Breast epithelium (tissue), 4 donors: ENCODE data around the gene SLC23A3. TPM values are rescaled to one million over a fixed set of nuclear protein-coding genes. Genes with fewer than 3 reads are reported as not detected.

Experiments used
- DNase-seq, 2 donors: peaks; one replicate each; pipeline ENCODE4 v3.0.0-alpha.2; 2019; ENCODE audit warnings: low spot score in 2 of 2
- H3K27ac ChIP-seq, 2 donors: fragments of 200-600 bp; sonication (generic) in 1 of 2; one replicate each; pipeline ENCODE4 v1.5.1; 2016 to 2019; ENCODE audit warnings: mild to moderate bottlenecking in 1 of 2
- H3K27me3 ChIP-seq, 2 donors: fragments of 200-600 bp; sonication (generic) in 1 of 2; one replicate each; pipeline versions ENCODE4 v1.5.1 to v1.6.0; 2017 to 2019; ENCODE audit warnings: control low read depth in 1 of 2, mild to moderate bottlenecking in 1 of 2
- H3K36me3 ChIP-seq: fragments of 200-600 bp; one replicate; pipeline ENCODE4 v1.5.1; 2019
- H3K4me1 ChIP-seq, 2 donors: fragments of 200-600 bp; sonication (generic); one replicate each; pipeline ENCODE4 v1.5.1; 2016 to 2019; ENCODE audit warnings: control low read depth in 1 of 2
- H3K4me3 ChIP-seq, 3 donors: fragments of 200-600 bp; sonication (generic); 1 replicate in 2 of 3; 2 replicates in 1 of 3; pipeline ENCODE4 v1.5.1; 2016 to 2019; ENCODE audit warnings: mild to moderate bottlenecking in 3 of 3, moderate library complexity in 2 of 3
- H3K9me3 ChIP-seq, 2 donors: fragments of 200-600 bp; sonication (generic) in 1 of 2; one replicate each; pipeline ENCODE4 v1.5.1; 2016 to 2019; ENCODE audit warnings: control low read depth in 1 of 2
- CTCF ChIP-seq, 3 donors: fragments of 450-650 bp; IDR thresholded peaks; one replicate each; pipeline ENCODE4 v1.5.1; 2016 to 2017; ENCODE audit warnings: antibody characterized with exemption in 3 of 3, mild to moderate bottlenecking in 3 of 3, moderate library complexity in 3 of 3
- POLR2A ChIP-seq: fragments of 450-650 bp; IDR thresholded peaks from one replicate; pipeline ENCODE4 v1.6.1; 2016; ENCODE audit warnings: antibody characterized with exemption, mild to moderate bottlenecking, moderate library complexity
- POLR2AphosphoS5 ChIP-seq, 3 donors: sonication (generic); formaldehyde crosslinking; IDR thresholded peaks; one replicate each; pipeline ENCODE4 v1.6.1; 2017; ENCODE audit warnings: antibody characterized with exemption in 3 of 3
- intact Hi-C: fragments of 100-400 bp; cut with DNase I; formaldehyde crosslinking; loops from one replicate; pipeline ENCODE4 v1.15.1; 2023; ENCODE audit warnings: low total_unique reads
- total RNA-seq, 3 donors: library from RNA; depleted of rRNA; stranded (reverse); fragments of >200 nt; gene quantifications; one replicate each; pipeline ENCODE4 v1.1.0, GENCODE V29; 2016

Gene SLC23A3
- total RNA-seq, 3 donors from 2014 or later, result 0.48 to 3.4 (median 2.0) TPM

GRCh38 chr2:219210886-219211362 is 41.1 kb upstream of the SLC23A3 start:
- no peak for TF ChIP-seq POLR2A
- TF ChIP-seq POLR2AphosphoS5 (IDR thresholded peaks at IDR 0.05), result no peak
- TF ChIP-seq CTCF (IDR thresholded peaks at IDR 0.05), result no peak
- intact Hi-C loops, result no loop called here

GRCh38 chr2:219210196-219210885 is 40.5 kb upstream of the SLC23A3 start:
- TF ChIP-seq POLR2AphosphoS5 (IDR thresholded peaks at IDR 0.05) (no peak), CTCF (IDR thresholded peaks at IDR 0.05) (no peak), POLR2A (no peak)
- intact Hi-C loops, result no loop called here
- Histone ChIP-seq H3K36me3 (no peaks in the 10 kb centered on the region), H3K4me1 (peaks cover 5 to 13% of the 10 kb centered on the region in 2 donors), H3K4me3 (no peak overlapping the region), H3K27me3 (no peaks in the 10 kb centered on the region), H3K9me3 (no peaks in the 10 kb centered on the region), H3K27ac (no peak overlapping the region)
- DNase-seq, result no peak

More at GRCh38 chr2:219210886-219211362, 41.1 kb upstream of the SLC23A3 start:
- peaks cover 5 to 13% of the 10 kb centered on the region in 2 donors for H3K4me1 ChIP-seq
- no peak overlapping the region for H3K27ac ChIP-seq
- no peaks in the 10 kb centered on the region for H3K27me3 ChIP-seq
- no peak overlapping the region for H3K4me3 ChIP-seq
- DNase-seq, result no peak
- H3K9me3 ChIP-seq, result no peaks in the 10 kb centered on the region
- no peaks in the 10 kb centered on the region for H3K36me3 ChIP-seq

- H3K9me3 ChIP-seq, result no peaks in the 10 kb centered on the region
- H3K27ac ChIP-seq, result peak overlapping the region; percentile 2 to 91
- H3K4me3 ChIP-seq, result no peak overlapping the region
- no peaks in the 10 kb centered on the region for H3K27me3 ChIP-seq
- H3K4me1 ChIP-seq, result peaks cover 5 to 13% of the 10 kb centered on the region in 2 donors
- H3K36me3 ChIP-seq, result no peaks in the 10 kb centered on the region
- DNase-seq, result no peak
- no peak for TF ChIP-seq CTCF (IDR thresholded peaks at IDR 0.05)
- intact Hi-C loops, result no loop called here
These were observed 39.7 kb upstream of the SLC23A3 start for GRCh38 chr2:219209236-219210195.

GRCh38 chr2:219207884-219208740 is 38.3 kb upstream of the SLC23A3 start:
- intact Hi-C loops, result no loop called here
- Histone ChIP-seq H3K4me1 (peaks cover 5 to 13% of the 10 kb centered on the region in 2 donors), H3K9me3 (no peaks in the 10 kb centered on the region), H3K27me3 (no peaks in the 10 kb centered on the region), H3K36me3 (no peaks in the 10 kb centered on the region), H3K27ac (peak overlapping the region; percentile 91 to 97), H3K4me3 (peak overlapping the region in 2 of 3 donors; percentile 70 to 71)
- TF ChIP-seq POLR2A (no peak), POLR2AphosphoS5 (IDR thresholded peaks at IDR 0.05) (no peak), CTCF (IDR thresholded peaks at IDR 0.05) (no peak)
- DNase-seq, result no peak
